Fibroblast of the conjunctiva (primary cell): Measurements from ENCODE around the gene CCDC81.
"Not testable (repeated sequence)": the region's sequence is repeated elsewhere in the genome, so short reads cannot be mapped to it uniquely, and the experiment has no call there.

Experiments
- DNase-seq: peaks from one replicate; pipeline ENCODE4 v3.0.0-alpha.2; 2010; ENCODE audit warnings: low read depth

Gene CCDC81

GRCh38 chr11:86388198-86388597 lies 13.5 kb downstream of the CCDC81 start:
- no peak for DNase-seq

DNA sequence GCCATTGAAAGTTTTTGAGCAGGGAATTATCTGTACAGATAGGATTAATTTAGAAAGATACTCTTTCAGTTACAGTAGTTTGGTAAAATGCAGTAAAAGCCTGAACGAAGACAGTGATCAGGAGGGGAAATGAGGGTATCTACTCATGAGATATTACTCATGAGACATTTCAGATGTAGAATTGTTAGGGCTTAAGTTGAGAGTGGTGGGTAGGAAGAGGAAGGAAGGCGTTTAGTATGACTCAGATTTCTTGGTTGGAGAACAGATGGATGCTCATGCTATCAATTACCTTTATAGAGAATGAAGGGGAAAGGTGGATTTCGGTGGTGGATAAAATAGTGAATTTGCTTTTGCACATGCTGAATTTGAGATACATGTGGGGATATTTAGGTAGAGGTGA lies 15.8 kb downstream of the CCDC81 start:
- no peak for DNase-seq

DNA sequence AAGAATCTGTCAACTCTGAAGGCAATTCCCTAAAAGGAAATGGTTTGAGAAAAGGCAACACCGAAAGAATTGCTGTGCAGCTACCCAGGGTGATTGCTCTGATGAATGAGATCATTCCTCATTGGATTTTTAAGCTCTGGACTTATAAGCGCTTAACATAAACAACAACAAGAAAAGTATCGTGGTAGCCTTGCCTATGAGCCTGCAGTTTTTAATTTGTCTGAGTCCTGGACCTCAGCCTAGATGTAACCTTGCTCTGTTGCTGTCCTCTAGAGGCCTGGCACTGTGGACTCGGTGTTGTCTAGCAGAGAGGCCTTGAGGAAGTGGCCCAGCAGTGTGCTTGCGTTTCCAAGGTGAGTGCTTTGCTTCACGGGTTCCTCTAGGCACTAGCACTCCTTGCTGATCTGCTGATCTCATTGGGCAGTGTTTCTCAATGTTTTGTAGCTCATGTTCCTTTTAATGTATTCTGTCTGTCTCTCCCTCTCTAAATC lies 20.4 kb downstream of the CCDC81 start:
- DNase-seq: no peak

DNA sequence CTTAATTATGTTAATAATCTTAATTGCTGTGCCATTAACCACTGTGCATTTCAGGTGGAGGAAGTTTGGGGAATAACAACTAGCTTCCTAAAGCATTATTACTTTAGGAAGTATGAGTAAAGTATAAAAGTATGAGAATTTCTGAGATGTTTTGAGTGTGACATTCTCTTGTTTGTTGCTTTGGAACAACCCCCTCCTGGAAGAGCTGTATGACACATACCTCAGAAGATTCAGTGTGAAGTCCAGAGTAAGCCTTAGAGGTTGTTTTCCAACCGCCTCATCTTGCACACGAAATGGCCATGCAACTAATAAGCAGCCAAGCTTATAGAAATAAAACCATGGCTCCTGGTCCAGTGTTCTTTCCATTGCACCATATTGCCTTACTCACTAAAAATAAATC lies 21.7 kb downstream of the CCDC81 start:
- no peak for DNase-seq

DNA sequence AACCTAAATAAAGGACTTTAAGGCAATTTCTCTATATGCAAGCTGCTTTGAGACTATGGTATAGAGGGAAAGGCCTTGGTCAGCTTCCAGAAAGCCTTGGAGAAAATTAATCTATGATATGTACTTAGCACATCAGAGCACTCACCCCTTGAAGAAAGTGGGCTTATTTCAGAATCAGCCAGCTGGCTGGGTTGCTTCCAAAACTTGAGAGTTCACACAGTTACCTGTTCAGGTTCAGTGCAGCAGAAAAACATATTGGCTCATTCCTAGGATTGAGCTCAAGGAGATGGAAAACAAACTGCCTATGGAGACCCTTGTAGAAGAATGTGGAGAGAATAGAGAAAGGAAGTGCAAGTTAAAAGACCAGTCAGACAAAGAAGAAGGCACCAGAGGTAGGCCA lies 22.7 kb downstream of the CCDC81 start:
- no peak for DNase-seq

DNA sequence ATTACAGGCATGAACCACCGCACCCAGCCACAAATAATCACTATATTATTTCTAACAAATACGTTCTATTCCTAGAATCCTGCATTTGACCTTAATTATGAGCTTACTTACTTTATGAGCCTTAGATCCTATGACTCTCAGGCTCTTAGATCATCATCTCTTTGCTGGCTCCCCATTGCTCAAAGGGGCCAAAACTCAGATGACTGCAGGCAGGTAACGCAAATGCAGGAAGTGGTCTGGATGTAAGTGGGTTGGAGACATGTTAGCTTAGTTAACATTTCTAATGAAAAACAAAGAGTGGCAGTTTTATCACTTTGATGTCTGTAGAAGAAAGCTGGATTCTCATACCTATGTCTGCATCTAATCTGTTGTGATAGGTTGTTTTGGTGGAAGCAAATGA lies 23.4 kb downstream of the CCDC81 start:
- no peak for DNase-seq

DNA sequence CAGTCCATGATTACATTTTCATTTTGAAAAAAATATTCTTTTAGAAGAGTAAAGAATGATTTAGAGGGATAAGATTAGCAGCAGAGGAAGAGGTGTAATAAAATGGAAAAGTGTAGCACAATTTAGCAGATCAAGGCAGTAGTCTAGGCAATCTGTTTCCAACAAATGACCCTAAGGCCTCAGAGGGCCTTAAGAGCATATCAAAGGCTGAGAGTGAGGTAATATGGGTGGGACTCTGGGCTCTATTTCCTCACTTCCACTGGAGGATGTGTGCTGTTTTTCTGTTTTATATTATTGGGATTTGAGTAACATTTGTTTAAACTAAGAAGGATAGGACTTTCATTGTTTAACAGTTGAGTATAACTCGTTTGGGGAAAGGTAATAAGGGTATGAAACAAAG lies 28.8 kb downstream of the CCDC81 start:
- DNase-seq: no peak

- DNase-seq: no peak
Observed at GRCh38 chr11:86408845-86409244, 34.2 kb downstream of the CCDC81 start.

- DNase-seq: no peak
Observed at GRCh38 chr11:86414032-86414431, 39.3 kb downstream of the CCDC81 start.

GRCh38 chr11:86415026-86415425 lies 40.3 kb downstream of the CCDC81 start:
- DNase-seq: no peak

DNA sequence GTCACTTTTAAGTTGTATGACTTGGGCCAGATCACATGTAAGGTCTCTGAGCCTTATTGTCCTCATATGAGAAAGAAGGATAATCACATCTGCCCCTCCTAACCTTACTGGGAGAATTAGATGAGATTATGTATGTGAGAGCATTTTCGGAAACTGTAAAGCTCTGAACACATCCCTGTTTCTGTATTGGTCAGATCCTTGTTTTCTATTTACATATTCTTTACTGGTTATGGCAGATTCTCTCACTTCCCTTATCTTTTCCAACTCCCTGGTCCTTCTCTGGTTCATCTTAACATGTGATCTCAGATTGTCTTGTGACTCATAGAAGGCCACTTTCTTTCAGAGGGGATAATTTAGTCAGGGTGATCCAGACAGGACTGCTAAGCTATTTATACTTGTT lies 41.8 kb downstream of the CCDC81 start:
- DNase-seq: no peak

DNA sequence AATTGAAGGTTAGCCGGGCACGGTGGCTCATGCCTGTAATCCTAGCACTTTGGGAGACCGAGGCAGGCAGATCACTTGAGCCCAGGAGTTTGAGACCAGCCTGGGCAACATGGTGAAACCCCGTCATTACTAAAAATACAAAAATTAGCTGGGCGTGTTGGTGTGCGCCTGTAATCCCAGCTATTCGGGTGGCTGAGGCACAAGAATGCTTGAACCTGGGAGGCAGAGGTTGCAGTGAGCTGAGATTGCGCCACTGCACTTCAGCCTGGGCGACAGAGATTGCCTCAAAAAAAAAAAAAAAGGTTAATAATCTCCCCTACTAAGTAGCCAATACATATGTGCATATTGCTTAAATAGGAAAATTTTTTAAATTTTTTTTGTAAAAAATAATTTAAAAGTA lies 42.3 kb downstream of the CCDC81 start:
- DNase-seq: not testable (repeated sequence)

DNA sequence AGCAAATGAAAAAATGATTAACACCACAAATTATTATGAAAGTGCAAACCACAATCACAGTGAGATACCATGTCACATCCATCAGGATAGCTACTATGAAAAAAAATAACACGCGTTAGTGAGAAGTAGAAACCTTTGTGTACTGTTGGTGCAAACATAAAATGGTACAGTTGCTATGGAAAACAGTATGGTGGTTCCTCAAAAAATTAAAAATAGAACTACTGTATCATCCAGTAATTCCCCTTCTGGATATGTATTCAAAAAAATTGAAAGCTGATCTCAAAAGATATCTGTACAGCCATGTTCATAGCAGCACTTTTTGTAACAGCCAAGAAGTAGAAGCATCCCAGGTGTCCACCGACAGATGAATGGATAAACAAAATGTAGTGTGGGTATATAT lies 43.4 kb downstream of the CCDC81 start:
- DNase-seq: no peak

DNA sequence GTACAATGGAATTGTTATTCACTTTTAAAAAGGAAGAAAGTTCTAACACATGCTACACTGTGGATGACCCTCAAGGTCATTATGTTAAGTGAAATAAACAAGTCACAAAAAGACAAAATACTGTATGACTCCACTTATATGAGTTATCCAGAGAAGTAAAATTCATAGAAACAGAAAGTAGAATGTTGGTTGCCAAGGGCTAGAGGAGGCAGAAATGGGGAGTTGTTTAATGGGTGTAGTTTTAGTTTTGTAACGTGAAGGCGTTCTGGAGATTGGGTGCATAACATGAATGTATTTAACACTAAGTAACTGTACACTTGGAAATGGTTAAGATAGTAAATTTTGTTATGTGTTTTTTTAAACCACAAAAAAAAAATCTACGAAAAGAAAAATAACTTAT lies 43.8 kb downstream of the CCDC81 start:
- DNase-seq: no peak

DNA sequence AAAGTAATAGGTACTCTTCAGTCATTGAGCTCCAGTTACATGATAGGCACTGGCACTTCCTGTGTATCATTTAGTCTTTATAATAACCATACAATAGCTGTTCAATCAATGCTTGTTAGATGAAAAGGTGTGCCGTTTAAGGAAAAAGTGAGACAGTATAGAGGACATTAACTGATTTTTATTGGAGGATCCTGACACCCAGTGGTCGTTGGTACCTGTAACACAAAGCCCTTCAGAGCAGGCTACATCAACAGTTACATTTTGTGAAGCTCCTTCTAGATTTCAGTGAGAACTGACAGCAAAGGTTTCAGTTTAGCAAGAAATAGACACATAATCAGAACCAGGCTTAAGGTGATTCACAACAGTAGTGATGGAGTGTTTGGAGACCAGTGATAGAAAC lies 44.2 kb downstream of the CCDC81 start:
- no peak for DNase-seq

DNA sequence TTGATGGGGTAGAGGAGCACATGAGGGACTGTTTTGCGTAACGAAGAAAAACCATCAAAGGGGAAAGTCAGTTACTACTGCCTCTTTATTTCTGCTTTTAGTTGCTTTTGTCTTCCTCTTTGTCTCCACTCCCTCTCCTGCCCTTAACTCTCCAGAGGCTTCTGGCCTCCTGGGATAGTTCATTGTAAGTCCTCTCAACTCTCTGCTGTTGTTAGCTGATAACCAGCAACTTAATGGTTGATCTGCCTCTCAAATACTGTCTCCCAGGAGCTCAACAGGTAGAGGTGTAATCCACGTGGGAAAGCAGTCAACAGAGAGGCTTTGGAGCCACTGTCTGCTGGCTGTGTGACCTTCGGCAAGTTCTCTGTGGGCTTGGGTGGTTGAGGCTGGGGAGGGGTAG lies 47.3 kb downstream of the CCDC81 start:
- DNase-seq: no peak

DNA sequence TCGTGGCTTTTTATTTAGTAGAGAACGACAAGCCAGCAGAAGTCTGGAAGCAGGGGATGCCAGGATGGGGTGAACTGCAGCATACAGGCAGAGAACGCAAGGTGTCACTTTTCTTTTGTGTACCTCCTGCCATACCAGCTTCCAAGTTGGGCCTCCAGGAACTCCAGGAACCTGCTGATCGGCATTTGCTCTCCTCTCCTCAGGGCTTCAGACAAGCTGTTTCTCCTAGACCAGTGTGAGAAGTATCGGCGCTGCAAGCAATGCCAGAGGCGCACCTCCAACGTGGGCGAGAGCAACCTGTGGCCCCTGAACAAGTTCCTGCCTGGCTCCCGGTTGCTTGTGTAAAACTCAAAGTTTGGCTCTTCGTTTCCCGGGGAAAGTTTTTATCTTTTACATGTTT lies 47.7 kb downstream of the CCDC81 start:
- DNase-seq: no peak

DNA sequence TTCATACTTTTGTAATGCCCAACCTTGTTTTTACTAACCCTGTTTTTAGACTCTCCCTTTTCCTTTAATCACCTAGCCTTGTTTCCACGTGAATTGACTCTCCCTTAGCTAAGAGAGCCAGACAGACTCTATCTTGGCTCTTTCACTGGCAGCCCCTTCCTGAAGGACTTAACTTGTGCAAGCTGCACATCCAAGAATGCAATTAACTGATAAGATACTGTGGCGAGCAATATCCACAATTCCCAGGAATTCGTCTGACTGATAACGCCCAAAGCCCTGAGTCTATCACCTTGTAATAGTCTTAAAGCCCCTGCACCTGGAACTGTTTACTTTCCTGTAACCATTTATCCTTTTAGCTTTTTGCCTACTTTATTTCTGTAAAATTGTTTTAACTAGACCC lies 48.8 kb downstream of the CCDC81 start:
- DNase-seq: not testable (repeated sequence)

DNA sequence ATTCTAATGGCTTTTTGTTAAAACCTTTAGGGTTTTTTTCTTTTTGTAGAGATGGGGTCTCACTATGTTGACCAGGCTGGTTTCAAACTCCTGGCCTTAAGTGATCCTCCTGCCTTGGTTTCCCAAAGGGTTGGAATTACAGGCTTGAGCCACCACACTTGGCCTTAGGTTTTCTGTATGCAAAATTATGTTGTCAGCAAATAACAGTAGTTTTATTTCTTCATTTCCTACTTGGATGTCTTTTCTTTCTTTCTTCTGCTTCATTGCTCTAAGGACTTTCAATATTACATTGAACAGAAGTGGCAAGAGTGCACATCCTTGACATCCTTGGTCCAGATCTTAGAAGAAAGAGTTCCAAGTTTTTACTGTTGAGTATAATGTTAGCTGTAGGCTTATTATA lies 52.8 kb downstream of the CCDC81 start:
- DNase-seq: no peak

DNA sequence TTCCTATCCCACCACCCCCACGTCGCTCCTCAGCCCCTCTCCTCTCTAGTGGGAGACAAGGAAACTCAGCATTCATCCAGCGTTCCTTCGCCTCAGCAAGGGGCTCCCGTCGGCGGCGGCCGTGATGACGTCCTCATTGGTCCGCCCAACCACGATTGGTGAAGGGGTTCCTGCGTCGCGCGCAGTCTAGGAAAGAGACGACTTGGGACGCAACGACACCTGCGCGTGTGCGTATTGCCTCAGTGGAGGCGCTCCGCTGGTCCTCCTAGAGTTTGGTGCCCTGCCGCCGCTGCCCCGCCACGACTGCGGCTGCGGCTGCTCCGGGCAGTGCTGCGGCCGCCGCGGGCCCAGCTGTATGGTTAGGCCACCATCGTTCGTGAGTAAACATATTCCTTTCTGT lies 56.6 kb downstream of the CCDC81 start:
- no peak for DNase-seq

DNA sequence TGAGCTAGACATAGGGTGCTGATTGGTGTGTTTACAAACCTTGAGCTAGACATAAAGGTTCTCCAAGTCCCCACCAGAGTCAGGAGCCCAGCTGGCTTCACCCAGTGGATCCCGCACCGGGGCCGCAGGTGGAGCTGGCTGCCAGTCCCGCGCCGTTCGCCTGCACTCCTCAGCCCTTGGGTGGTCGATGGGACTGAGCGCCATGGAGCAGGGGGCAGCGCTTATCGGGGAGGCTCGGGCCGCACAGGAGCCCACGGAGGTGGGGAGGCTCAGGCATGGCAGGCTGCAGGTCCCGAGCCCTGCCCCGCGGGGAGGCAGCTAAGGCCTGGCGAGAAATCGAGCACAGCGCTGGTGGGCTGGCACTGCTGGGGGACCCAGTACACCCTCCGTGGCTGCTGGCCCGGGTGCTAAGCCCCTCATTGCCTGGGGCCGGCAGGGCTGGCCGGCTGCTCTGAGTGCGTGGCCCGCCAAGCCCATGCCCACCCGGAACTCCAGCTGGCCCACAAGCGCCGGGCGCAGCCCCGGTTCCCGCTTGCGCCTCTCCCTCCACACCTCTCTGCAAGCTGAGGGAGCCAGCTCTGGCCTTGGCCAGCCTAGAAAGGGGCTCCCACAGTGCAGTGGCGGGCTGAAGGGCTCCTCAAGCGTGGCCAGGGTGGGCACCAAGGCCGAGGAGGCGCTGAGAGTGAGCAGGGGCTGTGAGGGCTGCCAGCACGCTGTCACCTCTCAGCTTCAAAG lies 58.8 kb downstream of the CCDC81 start:
- DNase-seq: not testable (repeated sequence)

DNA sequence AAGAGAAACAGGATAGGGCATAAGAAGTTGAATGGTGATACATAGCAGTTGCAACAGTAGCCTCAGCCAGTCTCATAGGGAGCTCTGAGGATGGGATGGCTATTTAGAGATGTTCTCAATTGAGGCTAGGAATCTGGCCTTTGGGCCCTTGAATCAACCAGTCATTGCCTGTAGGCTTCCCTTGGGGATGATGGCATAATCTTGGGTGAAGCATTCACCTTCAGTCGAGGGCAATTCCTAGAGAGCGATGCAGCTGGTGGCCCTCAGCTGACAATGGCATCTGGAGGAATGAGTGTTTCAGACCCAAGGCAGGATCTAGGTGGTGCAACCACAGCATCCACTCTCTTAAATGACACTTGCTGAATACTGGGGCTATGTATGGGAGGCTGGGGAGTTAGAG lies 61.0 kb downstream of the CCDC81 start:
- DNase-seq: no peak

- no peak for DNase-seq
Observed at GRCh38 chr11:86438685-86439084, 64.0 kb downstream of the CCDC81 start.

GRCh38 chr11:86440305-86440716 lies 65.6 kb downstream of the CCDC81 start:
- peak; percentile 61 for DNase-seq
